Left lung (tissue), 10 donors: ENCODE measurements around the gene CTBP1. TPM values are rescaled to one million over a fixed set of nuclear protein-coding genes. Genes with fewer than 3 reads are reported as not detected.

Experiments
- ATAC-seq: fragments of 200-7000 bp; cut with Tn5 transposase; one replicate; pipeline ENCODE4 v1.9.1; 2020; ENCODE audit warnings: moderate library complexity
- DNase-seq, 4 donors: peaks; one replicate each; pipeline ENCODE4 v3.0.0-alpha.2; 2013 to 2020
- H3K27ac ChIP-seq, 2 donors: fragments of 200-600 bp; sonication (generic) in 1 of 2; one replicate each; pipeline versions ENCODE4 v1.5.0 to v1.8.0; 2020 to 2021
- H3K27me3 ChIP-seq, 2 donors: fragments of 200-600 bp; sonication (generic) in 1 of 2; one replicate each; pipeline versions ENCODE4 v1.5.0 to v1.8.0; 2020 to 2021
- H3K36me3 ChIP-seq, 2 donors: fragments of 200-600 bp; sonication (generic) in 1 of 2; one replicate each; pipeline versions ENCODE4 v1.5.0 to v1.8.0; 2020 to 2021
- H3K4me1 ChIP-seq, 2 donors: fragments of 200-600 bp; one replicate each; pipeline ENCODE4 v1.8.0; 2021
- H3K4me3 ChIP-seq, 2 donors: fragments of 200-600 bp; sonication (generic) in 1 of 2; one replicate each; pipeline versions ENCODE4 v1.5.0 to v1.8.0; 2020 to 2021; ENCODE audit warnings: mild to moderate bottlenecking in 1 of 2
- H3K9me3 ChIP-seq, 2 donors: fragments of 200-600 bp; sonication (generic) in 1 of 2; one replicate each; pipeline versions ENCODE4 v1.5.0 to v1.8.0; 2020 to 2021
- intact Hi-C, 2 donors: fragments of 100-400 bp; cut with DNase I; formaldehyde crosslinking; loops; one replicate each; pipeline versions ENCODE4 v1.11.2 to v1.14.2; 2022
- polyA plus RNA-seq, 6 donors: library from polyadenylated mRNA; unstranded; fragments of 120-200 nt; gene quantifications; one replicate each; pipeline ENCODE4 v1.2.1, GENCODE V29; 2013; ENCODE audit not compliant: insufficient read length in 6 of 6
- total RNA-seq, 2 donors: library from RNA; stranded (reverse); fragmentation: NEBNext Ultra II Directional; extraction: Animal tissue kit (Norgen Biotek cat#: 25700); gene quantifications; one replicate each; pipeline ENCODE4 v1.2.1, GENCODE V29; 2021
- TF ChIP-seq, protein P1 (sequence below), 2 donors: fragments of 200-600 bp; sonication (generic) in 1 of 2; IDR thresholded peaks; one replicate each; pipeline versions ENCODE4 v1.5.0 to v1.8.0; 2021; ENCODE audit warnings: antibody characterized with exemption in 2 of 2
- donor health status: DM: no; HTN: yes; CAD: no.
- donor health status: DM: no; HTN: no; CAD: no.

CTBP1 gene
- total and polyA plus RNA-seq, 8 donors, result 93.9 to 167 (median 122) TPM

- intact Hi-C loops, result no loop called here
- Histone ChIP-seq H3K36me3 (peaks cover 0 to 62% of the 10 kb centered on the region in 2 donors), H3K4me1 (peaks cover 42 to 54% of the 10 kb centered on the region in 2 donors), H3K27ac (peak overlapping the region; percentile 53 to 65), H3K4me3 (no peak overlapping the region), H3K9me3 (no peaks in the 10 kb centered on the region), H3K27me3 (no peaks in the 10 kb centered on the region)
- TF ChIP-seq, protein P1, sequence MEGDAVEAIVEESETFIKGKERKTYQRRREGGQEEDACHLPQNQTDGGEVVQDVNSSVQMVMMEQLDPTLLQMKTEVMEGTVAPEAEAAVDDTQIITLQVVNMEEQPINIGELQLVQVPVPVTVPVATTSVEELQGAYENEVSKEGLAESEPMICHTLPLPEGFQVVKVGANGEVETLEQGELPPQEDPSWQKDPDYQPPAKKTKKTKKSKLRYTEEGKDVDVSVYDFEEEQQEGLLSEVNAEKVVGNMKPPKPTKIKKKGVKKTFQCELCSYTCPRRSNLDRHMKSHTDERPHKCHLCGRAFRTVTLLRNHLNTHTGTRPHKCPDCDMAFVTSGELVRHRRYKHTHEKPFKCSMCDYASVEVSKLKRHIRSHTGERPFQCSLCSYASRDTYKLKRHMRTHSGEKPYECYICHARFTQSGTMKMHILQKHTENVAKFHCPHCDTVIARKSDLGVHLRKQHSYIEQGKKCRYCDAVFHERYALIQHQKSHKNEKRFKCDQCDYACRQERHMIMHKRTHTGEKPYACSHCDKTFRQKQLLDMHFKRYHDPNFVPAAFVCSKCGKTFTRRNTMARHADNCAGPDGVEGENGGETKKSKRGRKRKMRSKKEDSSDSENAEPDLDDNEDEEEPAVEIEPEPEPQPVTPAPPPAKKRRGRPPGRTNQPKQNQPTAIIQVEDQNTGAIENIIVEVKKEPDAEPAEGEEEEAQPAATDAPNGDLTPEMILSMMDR (IDR thresholded peaks at IDR 0.05), result no peak
- DNase-seq, result peak in 3 of 4 donors; percentile 67 to 82 (median 78)
- peak; percentile 62 for ATAC-seq
Observed at GRCh38 chr4:1209821-1210220, 39.1 kb downstream of the CTBP1 start.

GRCh38 chr4:1208970-1209704, 39.8 kb downstream of the CTBP1 start:
- DNase-seq (peak in 2 of 4 donors; percentile 32 to 67), ATAC-seq (no peak)
- Histone ChIP-seq H3K9me3 (no peaks in the 10 kb centered on the region), H3K4me1 (peaks cover 42 to 60% of the 10 kb centered on the region in 2 donors), H3K36me3 (peaks cover 0 to 55% of the 10 kb centered on the region in 2 donors), H3K27ac (peak overlapping the region; percentile 53 to 65), H3K4me3 (no peak overlapping the region), H3K27me3 (no peaks in the 10 kb centered on the region)
- TF ChIP-seq, protein P1 (IDR thresholded peaks at IDR 0.05), result no peak
- intact Hi-C loops, result no loop called here

DNA sequence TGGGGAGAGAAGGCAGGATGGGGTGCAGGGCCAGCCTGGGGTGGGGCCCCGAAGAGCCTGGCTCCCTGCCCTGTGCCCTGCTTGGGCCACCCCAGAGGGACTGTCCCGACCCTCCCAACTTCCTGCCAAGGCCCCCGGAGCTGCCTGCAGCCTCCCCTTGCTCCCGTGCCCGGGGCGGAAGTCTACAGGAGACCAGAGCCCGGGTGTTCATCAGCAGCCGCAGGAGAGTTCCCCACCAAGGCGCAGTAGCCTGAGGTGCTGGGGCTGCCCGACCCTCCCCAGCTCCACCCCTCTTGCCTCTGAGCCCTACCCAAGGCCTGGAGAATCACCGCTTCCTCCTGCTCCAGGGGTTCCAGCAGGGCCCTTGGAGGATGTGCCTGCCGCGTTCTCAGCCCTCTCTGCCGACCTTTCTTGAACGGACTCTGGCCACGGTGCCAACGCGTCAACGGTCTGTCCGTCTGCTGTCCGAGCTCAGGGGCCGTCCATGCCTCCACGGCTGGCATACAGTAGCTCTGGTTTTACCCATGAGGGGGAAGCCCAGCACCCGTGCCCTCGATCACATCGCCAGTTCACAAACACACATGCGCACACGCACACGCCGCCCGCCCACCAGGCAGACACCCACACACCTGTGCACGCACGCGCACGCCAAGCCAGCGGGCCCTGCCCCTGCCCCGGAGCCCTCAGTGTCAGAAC, 40.5 kb downstream of the CTBP1 start:
- peaks cover 42 to 67% of the 10 kb centered on the region in 2 donors for H3K4me1 ChIP-seq
- no peak overlapping the region for H3K4me3 ChIP-seq
- ATAC-seq, result no peak

DNA sequence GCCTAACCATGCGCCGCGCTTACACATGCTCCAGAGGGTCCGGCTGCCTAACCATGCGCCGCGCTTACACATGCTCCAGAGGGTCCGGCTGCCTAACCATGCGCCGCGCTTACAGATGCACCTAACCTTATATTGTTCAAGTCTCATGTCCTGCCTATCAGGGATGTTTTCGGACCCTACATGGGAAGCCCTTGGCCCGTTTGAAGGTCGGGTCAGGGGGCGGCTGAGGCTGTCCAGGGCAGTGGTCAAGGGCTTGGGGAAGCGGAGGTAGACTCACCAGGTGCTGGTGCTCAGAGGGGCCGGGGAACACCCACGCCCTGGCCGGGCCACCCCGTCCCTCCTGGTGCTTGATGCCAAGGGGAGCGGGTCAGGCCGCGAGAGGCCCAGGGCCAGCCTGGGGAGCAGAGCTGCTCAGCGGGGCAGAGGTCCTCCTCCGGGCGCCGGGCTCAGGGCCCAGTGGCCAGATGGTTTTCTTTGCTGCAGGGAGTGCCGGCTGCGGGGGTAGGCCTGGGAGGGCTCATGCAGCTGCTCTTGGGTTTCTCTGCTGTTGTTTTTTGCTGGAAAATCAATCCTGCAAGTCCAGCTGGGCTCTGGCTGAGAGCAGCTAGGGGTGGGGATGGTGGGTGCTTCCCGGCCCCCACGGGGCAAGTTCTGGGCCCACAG, 41.2 kb downstream of the CTBP1 start:
- DNase-seq, result peak; percentile 50 to 91 (median 82)
- H3K4me3 ChIP-seq, result no peak overlapping the region
- TF ChIP-seq, protein P1 (IDR thresholded peaks at IDR 0.05), result no peak
- H3K36me3 ChIP-seq, result peaks cover 0 to 41% of the 10 kb centered on the region in 2 donors
- H3K27ac ChIP-seq, result peak overlapping the region; percentile 53 to 55
- ATAC-seq, result peak; percentile 46
- intact Hi-C loops, result no loop called here
- peaks cover 45 to 74% of the 10 kb centered on the region in 2 donors for H3K4me1 ChIP-seq
- no peaks in the 10 kb centered on the region for H3K9me3 ChIP-seq
- no peaks in the 10 kb centered on the region for H3K27me3 ChIP-seq

More for the DNA sequence above, 40.5 kb downstream of the CTBP1 start:
- peaks cover 0 to 48% of the 10 kb centered on the region in 2 donors for H3K36me3 ChIP-seq
- H3K9me3 ChIP-seq, result no peaks in the 10 kb centered on the region
- TF ChIP-seq, protein P1 (IDR thresholded peaks at IDR 0.05), result no peak
- intact Hi-C loops, result no loop called here
- no peaks in the 10 kb centered on the region for H3K27me3 ChIP-seq
- DNase-seq, result peak in 2 of 4 donors; percentile 35 to 74
- peak overlapping the region; percentile 53 to 55 for H3K27ac ChIP-seq

DNA sequence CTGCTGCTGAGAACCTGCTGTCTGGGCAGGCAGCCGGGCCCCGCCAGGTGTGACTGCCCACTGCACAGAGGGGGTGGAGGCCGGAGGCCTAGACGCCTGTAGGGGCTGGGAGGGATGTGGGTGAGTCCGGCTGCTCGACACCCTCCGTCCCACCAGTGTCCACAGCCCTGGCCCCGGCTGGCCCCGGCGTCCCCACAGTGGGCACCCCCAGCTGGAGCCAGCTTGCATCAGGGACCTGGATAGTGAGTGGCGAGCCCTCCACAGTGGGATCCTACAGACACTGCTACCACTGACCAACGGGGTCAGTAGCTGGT, 41.8 kb downstream of the CTBP1 start:
- intact Hi-C loops, result no loop called here
- DNase-seq (peak in 1 of 4 donors; percentile 78), ATAC-seq (no peak)
- Histone ChIP-seq H3K36me3 (peaks cover 0 to 35% of the 10 kb centered on the region in 2 donors), H3K27me3 (no peaks in the 10 kb centered on the region), H3K9me3 (no peaks in the 10 kb centered on the region), H3K4me3 (no peak overlapping the region), H3K4me1 (peaks cover 45 to 78% of the 10 kb centered on the region in 2 donors), H3K27ac (no peak overlapping the region)
- TF ChIP-seq, protein P1 (IDR thresholded peaks at IDR 0.05), result no peak
